Testis (tissue), 3 donors: ENCODE data around the gene MYO15B. TPM values are rescaled to one million over a fixed set of nuclear protein-coding genes. Genes with fewer than 3 reads are reported as not detected.
"Not testable (repeated sequence)": the region's sequence is repeated elsewhere in the genome, so short reads cannot be mapped to it uniquely, and the experiment has no call there.

Experiments
- DNase-seq: peaks from one replicate; pipeline ENCODE4 v3.0.0-alpha.2; 2019
- H3K27ac ChIP-seq, 2 donors: fragments of 200-600 bp; sonication (generic); one replicate each; pipeline ENCODE4 v1.5.1; 2019
- H3K27me3 ChIP-seq: fragments of 200-600 bp; sonication (generic); one replicate; pipeline ENCODE4 v1.5.1; 2019
- H3K36me3 ChIP-seq: fragments of 200-600 bp; sonication (generic); one replicate; pipeline ENCODE4 v1.5.1; 2017; ENCODE audit warnings: low read depth; ENCODE audit errors: missing control alignments
- H3K4me1 ChIP-seq: fragments of 200-600 bp; sonication (generic); one replicate; pipeline ENCODE4 v1.5.1; 2019
- H3K4me3 ChIP-seq, 2 donors: fragments of 200-600 bp; sonication (generic); one replicate each; pipeline ENCODE4 v1.5.1; 2017 to 2019
- H3K9me3 ChIP-seq: fragments of 200-600 bp; sonication (generic); one replicate; pipeline ENCODE4 v1.5.1; 2017
- CTCF ChIP-seq, 3 experiments: fragments of 450-650 bp in 2 of 3; fragments of 200-600 bp in 1 of 3; sonication (generic) in 1 of 3; IDR thresholded peaks; one replicate each; pipeline ENCODE4 v1.5.1; 2016 to 2019; ENCODE audit warnings: antibody characterized with exemption in 3 of 3, mild to moderate bottlenecking in 2 of 3, moderate library complexity in 1 of 3
- POLR2A ChIP-seq: fragments of 450-650 bp; IDR thresholded peaks from one replicate; pipeline ENCODE4 v1.6.1; 2017; ENCODE audit warnings: antibody characterized with exemption, mild to moderate bottlenecking, moderate library complexity
- WGBS, 2 donors: methylation state at CpG; one replicate each; pipeline ENCODE4 v1.1.5; 2018; 5-methylcytosine and 5-hydroxymethylcytosine counted together
- intact Hi-C: fragments of 100-400 bp; cut with DNase I; formaldehyde crosslinking; loops from one replicate; pipeline ENCODE4 v1.15.1; 2023; ENCODE audit warnings: low total_unique reads
- polyA plus RNA-seq: library from polyadenylated mRNA; stranded (reverse); fragments of 350-450 nt; fragmentation: Illumina TruSeq; extraction: RNeasy Lipid Tissue Mini Kit (QIAGEN cat#74804); gene quantifications from one replicate; pipeline ENCODE4 v1.2.3, GENCODE V29; 2014; ENCODE audit warnings: low read depth, low replicate concordance; ENCODE audit not compliant: insufficient read depth
- total RNA-seq, 2 donors: library from RNA; depleted of rRNA; stranded (reverse); fragments of >200 nt; gene quantifications; one replicate each; pipeline ENCODE4 v1.2.3, GENCODE V29; 2016

MYO15B gene
- total and polyA plus RNA-seq, 3 donors from 2014 or later = 70.4 to 142 (median 139) TPM

GRCh38 chr17:75574404-75575036, 13.1 kb upstream of the MYO15B start:
- H3K36me3 ChIP-seq = no peaks in the 10 kb centered on the region
- no peak overlapping the region for H3K27ac ChIP-seq
- H3K27me3 ChIP-seq = no peaks in the 10 kb centered on the region
- H3K9me3 ChIP-seq = no peaks in the 10 kb centered on the region
- no peak for DNase-seq
- intact Hi-C loops = no loop called here
- H3K4me1 ChIP-seq = peaks cover 10% of the 10 kb centered on the region
- WGBS, 2 donors = 80 to 85% methylated on average over 4 to 27 of the region's 29 CpGs
- H3K4me3 ChIP-seq = no peak overlapping the region
- TF ChIP-seq POLR2A (no peak), CTCF (IDR thresholded peaks at IDR 0.05) (no peak)

GRCh38 chr17:75575197-75575596, 12.4 kb upstream of the MYO15B start:
- Histone ChIP-seq H3K9me3 (no peaks in the 10 kb centered on the region), H3K4me3 (no peak overlapping the region), H3K36me3 (no peaks in the 10 kb centered on the region), H3K4me1 (peaks cover 10% of the 10 kb centered on the region), H3K27ac (no peak overlapping the region), H3K27me3 (no peaks in the 10 kb centered on the region)
- WGBS, 2 donors = 93% methylated on average over 10 of the region's 10 CpGs
- no peak for DNase-seq
- intact Hi-C loops = no loop called here
- no peak for TF ChIP-seq CTCF (IDR thresholded peaks at IDR 0.05)
- no peak for TF ChIP-seq POLR2A

- intact Hi-C loops = no loop called here
- H3K9me3 ChIP-seq = no peaks in the 10 kb centered on the region
- no peaks in the 10 kb centered on the region for H3K36me3 ChIP-seq
- no peak for TF ChIP-seq POLR2A
- TF ChIP-seq CTCF (IDR thresholded peaks at IDR 0.05) = no peak
- H3K27ac ChIP-seq = no peak overlapping the region
- H3K27me3 ChIP-seq = no peaks in the 10 kb centered on the region
- WGBS, 2 donors = 93 to 96% methylated on average over 8 to 11 of the region's 11 CpGs
- no peak for DNase-seq
- no peak overlapping the region for H3K4me3 ChIP-seq
- peaks cover 10% of the 10 kb centered on the region for H3K4me1 ChIP-seq
Measured at GRCh38 chr17:75575728-75576127, 11.9 kb upstream of the MYO15B start.

DNA sequence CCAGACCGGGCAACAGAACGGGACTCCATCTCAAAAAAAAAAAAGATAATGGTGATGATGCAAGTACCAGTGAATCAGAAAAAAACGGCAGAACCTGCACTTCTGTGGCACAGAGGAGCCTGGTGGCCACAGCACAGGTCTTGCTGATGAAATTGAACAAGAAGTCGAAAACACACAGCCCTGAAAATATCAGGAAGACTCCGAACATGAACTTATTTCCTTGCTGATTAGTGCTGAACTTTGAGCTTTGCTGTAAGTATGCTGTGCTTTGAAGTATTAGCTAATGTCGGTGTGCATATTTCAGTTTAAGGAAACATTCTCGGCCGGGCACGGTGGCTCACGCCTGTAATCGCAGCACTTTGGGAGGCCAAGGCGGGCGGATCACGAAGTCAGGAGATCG, 10.9 kb upstream of the MYO15B start:
- intact Hi-C loops = no loop called here
- Histone ChIP-seq H3K27ac (no peak overlapping the region), H3K4me1 (peaks cover 10% of the 10 kb centered on the region), H3K27me3 (no peaks in the 10 kb centered on the region), H3K36me3 (no peaks in the 10 kb centered on the region), H3K4me3 (no peak overlapping the region), H3K9me3 (no peaks in the 10 kb centered on the region)
- WGBS, 2 donors = 84 to 86% methylated on average over 15 of the region's 15 CpGs
- TF ChIP-seq POLR2A (no peak), CTCF (IDR thresholded peaks at IDR 0.05) (no peak)
- no peak for DNase-seq

DNA sequence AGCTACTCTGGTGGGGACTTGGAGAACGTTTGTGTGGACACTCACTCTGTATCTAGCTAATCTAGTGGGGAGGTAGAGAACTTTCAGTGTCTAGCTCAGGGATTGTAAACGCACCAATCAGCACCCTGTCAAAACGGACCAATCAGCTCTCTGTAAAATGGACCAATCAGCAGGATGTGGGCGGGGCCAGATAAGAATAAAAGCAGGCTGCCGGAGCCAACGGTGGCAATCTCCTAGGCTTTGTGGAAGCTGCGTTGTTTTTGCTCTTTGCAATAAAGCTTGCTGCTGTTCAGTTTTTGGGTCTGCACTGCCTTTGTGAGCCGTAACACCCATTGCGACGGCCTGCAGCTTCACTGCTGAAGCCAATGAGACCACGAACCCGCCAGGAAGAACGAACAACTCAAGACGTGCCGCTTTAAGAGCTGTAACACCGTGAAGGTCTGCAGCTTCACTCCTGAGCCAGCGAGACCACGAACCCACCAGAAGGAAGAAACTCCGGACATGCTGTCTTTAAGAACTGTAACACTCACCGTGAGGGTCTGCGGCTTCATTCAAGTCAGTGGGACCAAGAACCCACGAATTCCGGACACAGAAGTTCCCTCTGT, 6.4 kb upstream of the MYO15B start:
- peak overlapping the region; percentile 24 to 48 for H3K4me3 ChIP-seq
- WGBS, 2 donors = 69 to 72% methylated on average over 21 to 23 of the region's 23 CpGs
- H3K9me3 ChIP-seq, H3K36me3 ChIP-seq, H3K27ac ChIP-seq, H3K27me3 ChIP-seq, H3K4me1 ChIP-seq, intact Hi-C loops: not testable (repeated sequence)
- peak; percentile 69 for TF ChIP-seq POLR2A
- DNase-seq = peak; percentile 83

DNA sequence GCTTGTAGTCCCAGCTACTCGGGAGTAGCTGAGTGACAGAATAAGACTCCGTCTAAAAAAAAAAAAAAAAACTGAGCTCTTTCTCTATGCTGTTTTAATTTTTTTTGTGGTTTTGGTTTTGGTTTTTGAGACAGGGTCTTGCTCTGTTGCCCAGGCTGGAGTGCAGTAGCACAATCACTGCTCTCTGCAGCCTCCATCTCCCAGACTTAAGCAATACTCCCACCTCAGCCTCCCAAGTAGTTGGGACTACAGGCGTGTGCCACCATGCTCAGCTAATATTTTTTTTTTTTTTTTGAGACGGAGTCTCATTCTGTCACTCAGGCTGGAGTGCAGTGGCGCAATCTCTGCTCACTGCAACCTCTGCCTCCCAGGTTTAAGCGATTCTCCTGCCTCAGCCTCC, 4.4 kb upstream of the MYO15B start:
- peaks cover 18% of the 10 kb centered on the region for H3K4me1 ChIP-seq
- H3K4me3 ChIP-seq, H3K36me3 ChIP-seq, H3K27ac ChIP-seq, H3K27me3 ChIP-seq, intact Hi-C loops, DNase-seq, H3K9me3 ChIP-seq: not testable (repeated sequence)
- WGBS, 2 donors = 83 to 94% methylated on average over 6 of the region's 6 CpGs
